Measurements from ENCODE around the gene TOR4A.
A peak's percentile ranks its signal among the peaks of the same experiment; 100 is the strongest.

Gene TOR4A

GRCh38 chr9:137277329-137278041 is at the start of gene TOR4A:
Gene TOR4A (plus strand): TSS chr9:137277726. CDS start chr9:137278690, 964 bp downstream.
- DNase-seq, result peak; percentile 56

- no peak for DNase-seq
Measured at GRCh38 chr9:137227853-137228505, 49.5 kb upstream of the TOR4A start.

GRCh38 chr9:137228506-137228967 is 49.0 kb upstream of the TOR4A start:
- no peak for DNase-seq

- no peak for DNase-seq
Measured at GRCh38 chr9:137228968-137229896, 48.3 kb upstream of the TOR4A start.

- no peak for DNase-seq
Measured at GRCh38 chr9:137229903-137230704, 47.4 kb upstream of the TOR4A start.

- DNase-seq, result no peak
Measured at GRCh38 chr9:137230705-137231371, 46.7 kb upstream of the TOR4A start, which contains the start of gene SLC34A3. Gene SLC34A3 (plus strand): TSS chr9:137230901. CDS start chr9:137231703, 802 bp downstream.

- no peak for DNase-seq
Measured at GRCh38 chr9:137231372-137232039, 46.0 kb upstream of the TOR4A start.

- no peak for DNase-seq
Measured at GRCh38 chr9:137232101-137232500, 45.4 kb upstream of the TOR4A start.

GRCh38 chr9:137232510-137232909 is 45.0 kb upstream of the TOR4A start:
- DNase-seq, result no peak

- DNase-seq, result no peak
Measured at GRCh38 chr9:137233143-137233980, 44.2 kb upstream of the TOR4A start.

- DNase-seq, result no peak
Measured at GRCh38 chr9:137234055-137234697, 43.4 kb upstream of the TOR4A start.

GRCh38 chr9:137234758-137235423 is 42.6 kb upstream of the TOR4A start:
- DNase-seq, result no peak

GRCh38 chr9:137235424-137236237 is 41.9 kb upstream of the TOR4A start:
- no peak for DNase-seq

GRCh38 chr9:137236238-137236935 is 41.1 kb upstream of the TOR4A start:
- peak; percentile 95 for DNase-seq

GRCh38 chr9:137236936-137237421 is 40.5 kb upstream of the TOR4A start:
- DNase-seq, result no peak

GRCh38 chr9:137237759-137238726 is 39.5 kb upstream of the TOR4A start:
- no peak for DNase-seq
